Stomach (tissue), 9 donors: ENCODE data around the gene GPC2. TPM values are rescaled to one million over a fixed set of nuclear protein-coding genes. Genes with fewer than 3 reads are reported as not detected.
"Not testable (repeated sequence)": the region's sequence is repeated elsewhere in the genome, so short reads cannot be mapped to it uniquely, and the experiment has no call there.

Experiments
- DNase-seq, 2 donors: peaks; one replicate each; pipeline versions ENCODE4 v3.0.0 to v3.0.0-alpha.2; 2013 to 2019
- H3K27ac ChIP-seq, 5 donors: fragments of 200-600 bp in 4 of 5; sonication (generic) in 4 of 5; one replicate each; pipeline ENCODE4 v1.5.1; 2013 to 2019; ENCODE audit warnings: mild to moderate bottlenecking in 1 of 5, moderate library complexity in 1 of 5
- H3K27me3 ChIP-seq, 3 donors: fragments of 200-600 bp; sonication (generic); one replicate each; pipeline ENCODE4 v1.5.1; 2017 to 2019; ENCODE audit warnings: mixed run types in 1 of 3
- H3K36me3 ChIP-seq, 4 donors: fragments of 200-600 bp; sonication (generic); 1 replicate in 3 of 4; 2 replicates in 1 of 4; pipeline ENCODE4 v1.5.1; 2016 to 2019
- H3K4me1 ChIP-seq, 4 donors: fragments of 200-600 bp; sonication (generic); one replicate each; pipeline ENCODE4 v1.5.1; 2016 to 2019
- H3K4me3 ChIP-seq, 4 donors: fragments of 200-600 bp; sonication (generic) in 3 of 4; one replicate each; pipeline ENCODE4 v1.5.1; 2016 to 2019; ENCODE audit warnings: mild to moderate bottlenecking in 1 of 4
- H3K9me3 ChIP-seq, 4 donors: fragments of 200-600 bp; sonication (generic); one replicate each; pipeline ENCODE4 v1.5.1; 2016 to 2019
- CTCF ChIP-seq, 7 experiments: fragments of 450-650 bp in 4 of 7; fragments of 200-600 bp in 3 of 7; sonication (generic) in 3 of 7; IDR thresholded peaks; one replicate each; pipeline ENCODE4 v1.5.1; 2016 to 2019; ENCODE audit warnings: antibody characterized with exemption in 7 of 7, control low read depth in 2 of 7, mild to moderate bottlenecking in 1 of 7
- EP300 ChIP-seq: sonication (generic); formaldehyde crosslinking; IDR thresholded peaks from one replicate; pipeline ENCODE4 v1.6.1; 2017; ENCODE audit warnings: antibody characterized with exemption
- POLR2A ChIP-seq, 4 donors: fragments of 450-650 bp; IDR thresholded peaks; one replicate each; pipeline ENCODE4 v1.6.1; 2016; ENCODE audit warnings: antibody characterized with exemption in 4 of 4, control low read depth in 2 of 4, mild to moderate bottlenecking in 1 of 4, moderate library complexity in 1 of 4
- POLR2AphosphoS5 ChIP-seq, 3 donors: sonication (generic); formaldehyde crosslinking; IDR thresholded peaks; one replicate each; pipeline ENCODE4 v1.6.1; 2016; ENCODE audit warnings: antibody characterized with exemption in 3 of 3
- WGBS, 5 donors: extraction: QIAGEN DNeasy Blood & Tissue Kit in 3 of 5; methylation state at CpG; one replicate each; pipeline versions ENCODE4 v1.1.5 to v1.1.7; 2013 to 2018; 5-methylcytosine and 5-hydroxymethylcytosine counted together
- intact Hi-C: fragments of 100-400 bp; cut with DNase I; formaldehyde crosslinking; loops from one replicate; pipeline ENCODE4 v1.15.1; 2023; ENCODE audit warnings: low total_unique reads
- polyA plus RNA-seq, 3 donors: library from polyadenylated mRNA; stranded (reverse); fragments of 200-250 nt; gene quantifications; one replicate each; pipeline ENCODE4 v1.2.3, GENCODE V29; 2013
- total RNA-seq, 5 donors: library from RNA; depleted of rRNA; stranded (reverse); fragments of >200 nt; gene quantifications; one replicate each; pipeline versions ENCODE4 v1.1.0 to v1.2.3, GENCODE V29; 2014 to 2016
- donor health status: healthy with polysubstance abuse.
- donor health status: Bipolar disorder and iron deficiency.
- donor health status: healthy.

Gene GPC2
- total and polyA plus RNA-seq, 8 donors = 0.12 to 4.9 (median 1.0) TPM; not detected in 2

- Histone ChIP-seq H3K27me3 (peaks cover 0 to 6% (median 0%) of the 10 kb centered on the region in 3 donors), H3K36me3 (no peaks in the 10 kb centered on the region), H3K9me3 (no peaks in the 10 kb centered on the region), H3K4me1 (no peaks in the 10 kb centered on the region), H3K27ac (no peak overlapping the region), H3K4me3 (no peak overlapping the region)
- intact Hi-C loops = no loop called here
- 75 to 95% (median 85%) methylated on average over 3 of the region's 3 CpGs for WGBS, 5 donors
- no peak for DNase-seq
- TF ChIP-seq POLR2AphosphoS5 (IDR thresholded peaks at IDR 0.05) (no peak), POLR2A (IDR thresholded peaks at IDR 0.05) (no peak), CTCF (IDR thresholded peaks at IDR 0.05) (no peak), EP300 (no peak)
Observed at GRCh38 chr7:100192969-100193368, 15.8 kb upstream of the GPC2 start.

GRCh38 chr7:100192281-100192862 lies 15.2 kb upstream of the GPC2 start:
- not testable (repeated sequence) for DNase-seq, H3K27ac ChIP-seq

GRCh38 chr7:100191775-100192174 lies 14.6 kb upstream of the GPC2 start:
- H3K4me3 ChIP-seq = no peak overlapping the region

More at GRCh38 chr7:100192281-100192862, 15.2 kb upstream of the GPC2 start:
- H3K27me3 ChIP-seq, H3K36me3 ChIP-seq, intact Hi-C loops, H3K4me1 ChIP-seq, H3K4me3 ChIP-seq, H3K9me3 ChIP-seq: not testable (repeated sequence)
- WGBS, 5 donors = 92 to 96% (median 93%) methylated on average over 6 of the region's 6 CpGs

GRCh38 chr7:100190048-100190711 lies 13.0 kb upstream of the GPC2 start:
- intact Hi-C loops = no loop called here
- Histone ChIP-seq H3K36me3 (no peaks in the 10 kb centered on the region), H3K4me1 (no peaks in the 10 kb centered on the region), H3K27ac (no peak overlapping the region), H3K27me3 (no peaks in the 10 kb centered on the region), H3K4me3 (no peak overlapping the region), H3K9me3 (no peaks in the 10 kb centered on the region)
- 51 to 62% (median 60%) methylated on average over 4 of the region's 4 CpGs for WGBS, 5 donors
- peak in 1 of 2 donors; percentile 57 for DNase-seq
- TF ChIP-seq CTCF (IDR thresholded peaks at IDR 0.05) (peak in 2 of 7 experiments; percentile 10 to 13), EP300 (no peak)

More at GRCh38 chr7:100191775-100192174, 14.6 kb upstream of the GPC2 start:
- no peak for DNase-seq
- H3K9me3 ChIP-seq = no peaks in the 10 kb centered on the region
- WGBS, 5 donors = 46 to 67% (median 51%) methylated on average over 2 of the region's 2 CpGs
- intact Hi-C loops = no loop called here
- H3K27ac ChIP-seq = no peak overlapping the region
- TF ChIP-seq POLR2AphosphoS5 (IDR thresholded peaks at IDR 0.05) = no peak
- no peak for TF ChIP-seq EP300
- no peak for TF ChIP-seq CTCF (IDR thresholded peaks at IDR 0.05)
- TF ChIP-seq POLR2A (IDR thresholded peaks at IDR 0.05) = no peak
- no peaks in the 10 kb centered on the region for H3K36me3 ChIP-seq
- no peaks in the 10 kb centered on the region for H3K27me3 ChIP-seq
- H3K4me1 ChIP-seq = no peaks in the 10 kb centered on the region

- Histone ChIP-seq H3K4me1 (no peaks in the 10 kb centered on the region), H3K36me3 (no peaks in the 10 kb centered on the region), H3K27ac (no peak overlapping the region), H3K4me3 (no peak overlapping the region), H3K27me3 (no peaks in the 10 kb centered on the region), H3K9me3 (no peaks in the 10 kb centered on the region)
- 68 to 77% (median 72%) methylated on average over 3 of the region's 3 CpGs for WGBS, 5 donors
- no peak for DNase-seq
- TF ChIP-seq CTCF (IDR thresholded peaks at IDR 0.05) = no peak
- no peak for TF ChIP-seq POLR2AphosphoS5 (IDR thresholded peaks at IDR 0.05)
- TF ChIP-seq POLR2A (IDR thresholded peaks at IDR 0.05) = no peak
- no peak for TF ChIP-seq EP300
- intact Hi-C loops = no loop called here
Observed at GRCh38 chr7:100189061-100189460, 11.9 kb upstream of the GPC2 start.
